ACHN (cell line): Measurements from ENCODE around the gene MBP.

Experiments used
- DNase-seq: peaks from one replicate; pipeline ENCODE4 v3.0.0-alpha.2; 2015
- in situ Hi-C: cut with HindIII; loops from 2 replicates; pipeline ENCODE4 v1.10.0; 2017; ENCODE audit warnings: low sequenced_read_pairs, low pct_ligation_motif_present, low pct_unique_long_range_greater_than_20kb

The MBP gene

GRCh38 chr18:77132369-77133050 is at the start of gene MBP:
Gene MBP, minus strand, starts transcription at chr18:77132783. Its CDS starts 27,522 bp downstream, at chr18:77105261.
- in situ Hi-C loops = no loop called here
- DNase-seq = peak; percentile 29

DNA sequence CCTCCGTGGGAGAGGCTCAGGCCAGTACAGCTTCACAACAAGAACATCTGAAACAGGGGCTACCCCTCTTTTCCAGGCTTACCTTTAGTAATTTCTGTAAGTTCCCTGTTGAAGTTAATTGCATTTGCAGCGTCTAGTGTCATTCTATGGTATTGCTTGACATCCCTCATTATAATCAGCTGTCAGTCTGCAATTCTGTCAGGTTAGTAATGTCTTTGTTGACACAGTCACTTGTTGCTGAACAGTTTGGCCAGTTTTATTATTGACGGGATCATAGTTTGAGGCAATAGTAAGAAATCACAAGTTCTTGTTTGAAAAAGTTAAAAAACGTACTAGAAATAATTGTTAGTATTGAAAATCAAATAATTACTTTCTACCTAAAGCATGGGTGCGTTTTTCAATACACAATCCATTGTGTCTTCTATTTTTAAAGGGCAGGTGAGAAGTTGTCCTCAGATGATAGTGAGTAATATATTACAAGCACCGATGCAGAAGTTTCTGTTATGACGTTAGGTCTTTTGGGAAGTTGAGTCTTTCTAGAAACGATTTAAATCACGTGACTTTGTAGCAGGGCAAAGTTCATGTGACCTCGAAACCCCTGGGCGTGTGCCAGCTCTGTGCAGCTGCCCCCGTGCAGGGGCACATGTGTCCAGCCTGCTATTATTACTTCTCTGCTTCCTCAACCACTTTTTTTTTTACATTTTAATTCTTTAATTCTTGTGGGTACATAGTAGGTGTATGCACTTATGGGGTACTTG is 49.5 kb upstream of the MBP start:
- in situ Hi-C loops = no loop called here
- DNase-seq = no peak

GRCh38 chr18:77178559-77178958 is 46.0 kb upstream of the MBP start:
- in situ Hi-C loops = no loop called here
- DNase-seq = no peak

- in situ Hi-C loops = no loop called here
- DNase-seq = no peak
These were observed 44.4 kb upstream of the MBP start for GRCh38 chr18:77177009-77177408.

GRCh38 chr18:77173275-77174030 is 40.9 kb upstream of the MBP start:
- in situ Hi-C loops = no loop called here

GRCh38 chr18:77170890-77171410 is 38.4 kb upstream of the MBP start:
- no peak for DNase-seq
- in situ Hi-C loops = no loop called here

More at GRCh38 chr18:77173275-77174030, 40.9 kb upstream of the MBP start:
- no peak for DNase-seq

DNA sequence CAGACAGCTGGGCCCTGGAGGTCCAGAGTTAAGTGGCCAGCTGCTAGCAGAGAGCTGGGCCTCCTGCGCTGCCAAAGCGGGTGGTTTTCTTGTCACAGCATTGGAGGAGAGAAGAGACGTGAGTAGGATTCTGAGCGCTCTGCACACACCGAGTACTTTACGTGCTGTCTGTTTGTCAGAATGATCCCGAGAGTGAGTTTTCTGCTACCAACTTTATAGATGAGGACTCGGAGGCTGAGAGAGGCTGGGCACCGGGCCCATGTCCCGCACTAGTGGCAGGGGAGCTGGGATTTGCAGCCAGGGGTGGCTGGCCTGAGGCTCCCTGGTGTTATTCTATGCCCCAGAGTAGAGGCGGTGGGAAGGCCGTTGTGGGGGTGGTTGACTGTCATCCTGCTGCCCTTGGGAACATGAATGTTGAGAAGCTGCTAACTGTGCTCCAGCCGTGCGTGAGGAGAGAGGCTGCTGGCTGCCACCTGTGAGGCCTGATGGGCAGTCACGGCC is 36.3 kb upstream of the MBP start:
- no peak for DNase-seq
- in situ Hi-C loops = no loop called here

DNA sequence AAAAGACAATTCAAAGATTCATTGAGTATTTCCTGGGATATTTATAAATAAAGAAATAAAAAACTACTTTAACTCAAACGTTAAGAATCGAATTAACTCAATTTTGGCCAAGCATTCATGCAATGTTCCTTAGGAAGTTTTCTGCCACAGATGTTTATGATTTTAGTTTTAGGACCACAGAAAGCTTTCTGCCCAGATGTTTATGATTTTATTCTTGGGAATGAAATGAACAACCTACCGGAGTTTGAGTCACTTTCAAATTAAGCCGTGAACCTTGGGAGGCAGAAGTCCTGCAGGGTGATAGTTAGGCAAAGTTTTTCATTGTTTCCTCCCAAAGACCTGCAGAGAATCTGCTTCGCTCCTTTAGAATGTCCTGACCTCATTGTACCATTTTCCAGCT is 34.7 kb upstream of the MBP start:
- DNase-seq = no peak
- in situ Hi-C loops = no loop called here

- in situ Hi-C loops = no loop called here
- DNase-seq = no peak
These were observed 33.9 kb upstream of the MBP start for GRCh38 chr18:77166523-77166922.

- in situ Hi-C loops = no loop called here
- DNase-seq = no peak
These were observed 33.1 kb upstream of the MBP start for GRCh38 chr18:77165503-77166188.

DNA sequence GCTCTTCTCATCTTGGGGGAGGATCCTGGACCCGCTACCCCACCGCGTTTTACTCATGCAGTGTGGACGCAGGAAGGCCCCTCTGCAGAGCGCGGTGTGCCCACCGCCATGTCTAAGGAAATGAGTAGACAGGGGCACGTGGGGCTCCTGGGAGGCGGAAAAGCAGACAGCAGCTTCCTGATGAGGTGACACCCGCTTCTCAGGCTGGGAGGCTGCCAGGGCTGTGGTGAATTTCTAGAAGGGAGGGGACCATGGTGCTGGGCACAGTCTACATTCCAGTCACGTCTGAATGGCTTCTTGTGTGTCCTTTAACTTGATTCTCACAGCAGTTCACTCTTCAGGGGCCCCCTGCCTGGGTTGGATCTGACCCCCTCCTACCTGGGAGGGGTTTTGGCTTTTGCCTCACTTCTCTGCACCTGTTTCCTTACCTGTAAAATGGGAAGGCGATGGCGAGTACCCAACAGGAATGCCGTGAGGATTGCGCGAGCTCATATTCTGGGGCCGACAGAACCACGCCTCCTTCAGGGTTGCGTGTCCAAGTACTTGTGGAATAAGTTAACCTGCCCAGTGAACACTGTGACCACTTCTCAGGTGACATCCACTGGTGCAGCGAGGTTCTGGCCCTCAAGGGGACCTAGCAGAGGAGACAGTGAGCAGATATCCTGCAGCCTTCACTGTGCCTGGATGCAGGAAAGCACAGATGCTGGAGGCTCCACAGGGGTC is 32.3 kb upstream of the MBP start:
- in situ Hi-C loops = no loop called here
- DNase-seq = no peak

DNA sequence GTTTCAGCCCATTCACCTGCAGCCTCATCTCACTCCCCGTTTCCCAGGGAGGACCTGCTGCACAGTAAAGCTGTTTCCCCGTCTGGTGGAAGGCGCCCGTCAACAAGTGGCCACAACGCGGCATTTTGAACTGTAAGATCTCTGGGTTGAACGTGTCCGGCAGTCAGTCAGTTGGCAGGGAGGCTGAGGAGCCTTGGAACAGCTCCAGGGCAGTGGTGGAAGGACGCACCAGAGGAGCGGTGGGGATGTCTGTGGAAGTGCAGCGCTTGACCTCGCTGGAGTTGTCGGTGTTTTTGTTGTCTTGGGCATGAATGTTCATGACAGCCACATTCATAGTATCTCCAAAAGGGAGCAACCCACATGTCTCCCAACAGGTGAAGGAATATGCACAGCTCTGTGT is 31.4 kb upstream of the MBP start:
- in situ Hi-C loops = no loop called here
- no peak for DNase-seq

DNA sequence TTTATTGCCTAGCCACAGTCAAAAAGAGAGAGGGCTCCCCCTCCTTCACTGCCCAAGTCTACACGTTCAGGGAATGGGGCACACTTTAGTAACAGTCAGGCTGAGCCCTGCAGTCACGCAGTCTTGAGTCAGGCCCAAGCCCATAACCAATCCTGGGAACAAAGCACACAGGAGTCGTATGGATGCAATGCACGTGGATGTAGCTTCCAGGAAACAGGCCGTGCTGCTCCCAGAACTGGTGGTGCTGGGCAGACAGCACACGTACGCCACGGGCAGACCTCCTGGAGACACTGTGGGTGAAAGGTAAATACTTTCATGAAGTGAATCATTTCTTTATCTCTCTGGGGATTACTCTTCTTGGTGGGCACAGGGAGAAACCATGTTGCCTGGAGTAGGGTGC is 30.0 kb upstream of the MBP start:
- in situ Hi-C loops = no loop called here

DNA sequence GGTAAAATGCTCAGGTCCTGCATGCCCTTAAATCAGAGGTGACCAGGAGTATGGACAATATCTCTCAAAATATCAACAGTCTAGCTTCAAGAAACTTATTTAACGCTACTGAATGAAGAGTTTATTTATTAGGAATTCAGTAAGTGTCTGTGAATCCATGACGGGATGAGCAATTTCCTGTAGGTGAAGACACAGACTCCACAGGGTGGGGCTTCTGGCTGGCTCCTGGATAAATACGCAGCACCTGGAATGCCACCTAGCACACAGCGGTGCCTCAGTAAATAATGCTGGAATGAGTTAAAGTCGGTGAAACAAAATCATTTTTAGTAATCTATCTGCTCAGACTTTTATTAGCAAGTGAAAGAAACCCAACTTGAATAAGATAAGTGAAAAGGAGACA is 29.4 kb upstream of the MBP start:
- no peak for DNase-seq
- in situ Hi-C loops = no loop called here

More for the DNA sequence above, 30.0 kb upstream of the MBP start:
- no peak for DNase-seq

- no peak for DNase-seq
- in situ Hi-C loops = no loop called here
These were observed 28.8 kb upstream of the MBP start for GRCh38 chr18:77161383-77161782.

DNA sequence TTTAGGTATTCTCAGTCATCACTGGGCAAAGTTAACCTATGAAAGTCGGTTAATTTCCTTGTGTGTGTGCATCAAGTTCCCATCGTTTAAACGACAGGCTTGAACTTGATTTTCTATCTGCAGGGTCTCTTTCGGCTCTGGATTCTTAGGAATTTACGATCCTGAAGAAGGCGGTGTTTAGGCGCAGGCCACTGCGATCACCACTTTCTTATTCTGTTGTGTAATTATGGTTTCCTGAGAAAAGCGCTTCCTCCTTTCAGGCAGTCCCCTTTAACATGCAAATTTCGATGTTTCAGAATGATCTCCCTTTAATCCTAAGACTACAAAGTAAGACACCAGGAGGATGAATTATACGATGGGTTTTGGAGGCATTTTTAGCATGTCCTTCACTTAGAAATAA is 27.9 kb upstream of the MBP start:
- DNase-seq = no peak
- in situ Hi-C loops = no loop called here

GRCh38 chr18:77157312-77157711 is 24.7 kb upstream of the MBP start:
- DNase-seq = no peak
- in situ Hi-C loops = no loop called here

DNA sequence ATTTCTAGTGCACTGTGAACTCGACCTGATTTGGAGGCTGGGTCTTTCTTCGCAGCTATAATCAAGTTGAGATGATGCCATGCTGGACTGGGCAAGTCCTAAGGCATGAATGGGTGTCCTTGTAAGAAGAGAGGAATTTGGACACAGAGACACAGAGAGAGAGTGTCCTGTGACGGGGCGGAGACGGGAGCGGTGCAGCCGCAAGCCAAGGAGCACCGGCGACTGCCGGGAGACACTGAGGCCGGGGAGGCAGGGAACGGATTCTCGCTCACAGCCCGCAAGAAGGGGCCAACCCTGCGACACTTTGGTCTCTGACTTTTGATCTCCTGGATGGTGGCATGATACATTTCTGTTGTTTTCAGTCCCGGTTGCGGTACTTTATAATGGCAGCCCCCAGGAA is 22.4 kb upstream of the MBP start:
- no peak for DNase-seq
- in situ Hi-C loops = no loop called here
